ENCODE results near the gene SPATA22.
"Not testable (repeated sequence)": the region's sequence is repeated elsewhere in the genome, so short reads cannot be mapped to it uniquely, and the experiment has no call there.

The SPATA22 gene

DNA sequence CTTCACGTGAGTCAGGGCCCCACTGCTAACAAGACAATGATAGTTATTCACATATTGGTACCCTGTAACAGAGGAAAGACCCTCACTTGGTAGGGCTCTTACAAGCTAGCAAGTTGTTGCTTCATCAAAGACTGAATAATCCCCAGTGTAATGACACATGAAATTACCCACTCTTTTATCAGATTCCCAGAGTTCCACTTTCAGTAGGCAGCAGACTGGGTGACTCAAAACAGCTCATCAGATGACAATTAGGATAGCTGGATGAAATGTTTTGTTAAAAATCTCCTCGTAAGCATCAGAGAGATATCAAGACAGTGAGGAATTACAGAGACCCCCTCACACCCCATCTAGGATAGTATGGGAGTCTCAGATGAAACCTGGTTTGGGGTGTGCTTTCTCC lies 31.2 kb downstream of the SPATA22 start:
- TF ChIP-seq, protein P1, sequence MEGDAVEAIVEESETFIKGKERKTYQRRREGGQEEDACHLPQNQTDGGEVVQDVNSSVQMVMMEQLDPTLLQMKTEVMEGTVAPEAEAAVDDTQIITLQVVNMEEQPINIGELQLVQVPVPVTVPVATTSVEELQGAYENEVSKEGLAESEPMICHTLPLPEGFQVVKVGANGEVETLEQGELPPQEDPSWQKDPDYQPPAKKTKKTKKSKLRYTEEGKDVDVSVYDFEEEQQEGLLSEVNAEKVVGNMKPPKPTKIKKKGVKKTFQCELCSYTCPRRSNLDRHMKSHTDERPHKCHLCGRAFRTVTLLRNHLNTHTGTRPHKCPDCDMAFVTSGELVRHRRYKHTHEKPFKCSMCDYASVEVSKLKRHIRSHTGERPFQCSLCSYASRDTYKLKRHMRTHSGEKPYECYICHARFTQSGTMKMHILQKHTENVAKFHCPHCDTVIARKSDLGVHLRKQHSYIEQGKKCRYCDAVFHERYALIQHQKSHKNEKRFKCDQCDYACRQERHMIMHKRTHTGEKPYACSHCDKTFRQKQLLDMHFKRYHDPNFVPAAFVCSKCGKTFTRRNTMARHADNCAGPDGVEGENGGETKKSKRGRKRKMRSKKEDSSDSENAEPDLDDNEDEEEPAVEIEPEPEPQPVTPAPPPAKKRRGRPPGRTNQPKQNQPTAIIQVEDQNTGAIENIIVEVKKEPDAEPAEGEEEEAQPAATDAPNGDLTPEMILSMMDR (IDR thresholded peaks at IDR 0.05; ENCODE audit: control extremely low read depth, extremely low read depth, low read depth, missing control alignments), result no peak
- DNase-seq (ENCODE audit: extremely low spot score), result no peak
- POLR2A ChIA-PET, result no interaction called here
- CTCF ChIA-PET, result no interaction called here

DNA sequence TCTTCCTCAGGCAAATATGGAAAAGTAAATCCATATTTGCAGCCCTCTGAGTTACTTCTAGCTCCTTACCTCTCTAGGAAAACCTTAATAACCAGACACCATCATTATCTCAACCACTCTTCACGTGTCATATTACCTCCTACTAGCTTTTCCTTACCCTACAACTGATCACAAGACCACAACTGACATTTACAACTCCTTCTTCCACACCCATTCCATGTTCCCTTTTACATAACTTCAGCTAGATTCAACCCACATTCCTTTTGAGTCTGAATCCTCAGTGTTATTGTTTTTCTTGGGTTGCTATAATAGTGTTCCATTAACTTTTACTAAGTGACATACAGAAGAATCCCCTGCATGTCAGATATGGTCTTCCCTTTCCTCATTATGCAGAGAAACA lies 33.3 kb downstream of the SPATA22 start:
- TF ChIP-seq, protein P1 (IDR thresholded peaks at IDR 0.05; ENCODE audit: control extremely low read depth, extremely low read depth, low read depth, missing control alignments), result no peak
- ChIA-PET CTCF (no interaction called here), POLR2A (no interaction called here)
- DNase-seq (ENCODE audit: extremely low spot score), result no peak

DNA sequence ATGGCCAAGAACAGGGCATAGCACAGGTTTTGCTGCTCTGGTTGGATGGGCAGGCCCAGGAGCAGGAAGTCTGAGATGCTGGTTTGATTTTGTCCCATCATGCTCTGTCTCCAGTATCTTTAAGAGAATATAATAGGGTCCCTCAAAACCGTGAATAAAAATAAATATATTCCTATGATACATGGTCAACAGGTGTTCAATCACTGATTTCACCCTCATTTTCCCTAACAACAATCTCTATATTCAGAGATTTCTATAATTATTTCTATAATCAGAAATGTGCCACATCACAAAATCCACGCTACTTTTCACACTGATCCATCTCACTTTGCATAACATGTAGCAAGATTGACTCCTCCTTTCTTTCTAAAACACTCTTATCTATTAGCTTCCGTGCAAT lies 37.9 kb downstream of the SPATA22 start, which contains the start of gene OR1E2:
TSS of gene OR1E2 (minus strand) at position 101 of the 400 bp plus-strand sequence. CDS start at position 101, 0 bp downstream.
- DNase-seq (ENCODE audit: extremely low spot score), result no peak
- POLR2A ChIA-PET, result no interaction called here
- TF ChIP-seq, protein P1 (IDR thresholded peaks at IDR 0.05; ENCODE audit: control extremely low read depth, extremely low read depth, low read depth, missing control alignments), result no peak
- CTCF ChIA-PET, result no interaction called here

DNA sequence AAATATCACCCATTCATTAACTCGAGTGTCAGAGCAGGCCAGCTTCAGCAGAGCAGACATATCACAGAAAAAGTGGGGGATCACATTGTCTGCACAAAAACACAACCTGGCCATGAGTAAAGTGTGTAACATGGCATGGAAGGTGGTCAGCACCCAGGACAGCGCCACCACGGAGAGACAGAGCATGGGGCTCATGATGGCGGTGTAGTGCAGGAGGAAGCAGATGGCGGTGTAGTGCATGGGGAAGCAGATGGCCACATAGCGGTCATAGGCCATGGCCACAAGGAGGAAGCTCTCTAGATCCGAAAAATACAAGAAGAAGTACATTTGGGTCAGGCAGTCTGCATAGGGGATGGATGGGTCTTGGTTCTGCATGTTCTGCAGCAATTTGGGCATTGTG lies 38.4 kb downstream of the SPATA22 start:
- CTCF ChIA-PET; POLR2A ChIA-PET; DNase-seq (ENCODE audit: extremely low spot score): not testable (repeated sequence)

DNA sequence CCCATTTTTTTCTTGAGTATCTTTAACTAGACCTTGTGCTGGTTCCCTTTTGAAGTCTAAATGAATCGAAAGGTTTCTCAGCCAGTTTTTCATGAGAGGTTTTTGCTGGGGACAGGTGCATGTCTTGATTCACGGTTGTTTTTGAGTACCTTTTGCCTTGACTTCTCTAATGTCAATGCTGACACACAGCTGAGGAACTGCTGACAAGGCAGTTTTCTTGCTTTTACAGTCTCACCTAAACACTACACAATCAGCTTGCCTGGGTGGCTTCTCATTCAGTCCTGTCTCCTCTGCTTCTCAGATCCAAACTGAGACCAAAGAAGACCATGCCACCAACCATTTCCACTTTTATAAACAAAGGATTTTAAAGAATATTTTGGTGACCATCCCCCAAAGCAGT lies 53.4 kb downstream of the SPATA22 start:
- no peak for DNase-seq (ENCODE audit: extremely low spot score)

DNA sequence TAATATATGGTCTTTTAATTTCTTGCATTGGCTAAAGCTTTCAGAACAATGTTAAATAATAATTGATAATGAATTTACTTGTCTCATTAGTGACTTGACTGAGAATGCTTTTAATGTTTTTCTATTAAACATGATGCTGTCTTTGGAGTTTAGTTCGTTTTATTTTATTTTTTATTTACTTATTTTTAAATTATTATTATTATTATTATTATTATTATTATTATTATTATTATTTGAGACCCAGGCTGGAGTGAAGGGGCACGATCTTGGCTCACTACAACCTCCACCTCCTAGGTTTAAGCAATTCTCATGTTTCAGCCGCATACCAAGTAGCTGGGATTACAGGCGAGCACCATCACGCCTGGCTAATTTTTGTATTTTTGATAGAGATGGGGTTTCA lies 56.0 kb downstream of the SPATA22 start:
- ChIA-PET POLR2A (no interaction called here), CTCF (no interaction called here)
- TF ChIP-seq, protein P1 (IDR thresholded peaks at IDR 0.05; ENCODE audit: control extremely low read depth, extremely low read depth, low read depth, missing control alignments), result no peak
- DNase-seq (ENCODE audit: extremely low spot score), result no peak

More for the DNA sequence above, 53.4 kb downstream of the SPATA22 start:
- ChIA-PET POLR2A (no interaction called here), CTCF (no interaction called here)
- TF ChIP-seq, protein P1 (IDR thresholded peaks at IDR 0.05; ENCODE audit: control extremely low read depth, extremely low read depth, low read depth, missing control alignments), result no peak

DNA sequence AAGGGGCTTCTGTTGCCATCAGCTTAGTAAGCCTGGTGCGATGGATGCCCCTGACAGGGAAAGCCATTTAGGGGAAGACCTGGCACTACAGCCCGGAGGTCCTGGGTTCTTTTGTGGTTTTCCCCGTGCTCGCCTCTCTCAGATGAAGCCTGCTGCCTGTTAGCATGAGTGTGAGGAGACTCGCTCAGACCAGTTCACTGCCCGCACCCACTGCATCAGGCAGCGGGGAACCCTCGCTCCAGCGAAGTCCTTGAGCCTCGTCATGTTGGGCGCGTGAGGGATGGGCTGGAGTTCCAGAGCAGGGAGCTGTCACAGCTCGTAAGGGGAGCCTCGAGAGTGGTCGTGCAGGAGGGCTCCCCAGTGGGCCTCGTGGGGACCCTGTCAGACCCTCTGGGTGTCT lies 59.4 kb downstream of the SPATA22 start:
- CTCF ChIA-PET, POLR2A ChIA-PET: not testable (repeated sequence)

DNA sequence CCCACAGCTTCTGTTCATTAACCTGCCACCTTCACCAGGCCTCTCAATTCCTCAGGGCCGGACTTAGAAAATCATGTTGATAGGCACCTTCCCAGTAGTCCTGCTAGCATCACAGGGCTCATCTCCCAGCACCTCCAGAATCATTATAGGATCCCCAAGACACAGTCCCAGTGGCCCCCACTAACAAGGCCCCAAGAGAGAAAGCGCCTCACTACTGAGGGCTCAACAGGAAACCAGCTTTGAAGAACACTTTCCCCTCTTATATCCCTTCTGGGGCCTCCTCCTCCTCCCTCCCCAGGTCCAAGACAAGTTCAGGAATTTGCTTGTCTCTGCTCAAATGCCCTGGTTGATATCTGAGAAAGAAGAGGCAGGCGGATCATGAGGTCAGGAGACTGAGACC lies 60.5 kb downstream of the SPATA22 start, which contains the start of gene OR3A3:
TSS of gene OR3A3 (plus strand) at position 301 of the 400 bp plus-strand sequence.
- no peak for DNase-seq (ENCODE audit: extremely low spot score)
- POLR2A ChIA-PET, result no interaction called here
- TF ChIP-seq, protein P1 (IDR thresholded peaks at IDR 0.05; ENCODE audit: control extremely low read depth, extremely low read depth, low read depth, missing control alignments), result no peak
- CTCF ChIA-PET, result no interaction called here

More for the DNA sequence above, 59.4 kb downstream of the SPATA22 start:
- not testable (repeated sequence) for DNase-seq (ENCODE audit: extremely low spot score)

DNA sequence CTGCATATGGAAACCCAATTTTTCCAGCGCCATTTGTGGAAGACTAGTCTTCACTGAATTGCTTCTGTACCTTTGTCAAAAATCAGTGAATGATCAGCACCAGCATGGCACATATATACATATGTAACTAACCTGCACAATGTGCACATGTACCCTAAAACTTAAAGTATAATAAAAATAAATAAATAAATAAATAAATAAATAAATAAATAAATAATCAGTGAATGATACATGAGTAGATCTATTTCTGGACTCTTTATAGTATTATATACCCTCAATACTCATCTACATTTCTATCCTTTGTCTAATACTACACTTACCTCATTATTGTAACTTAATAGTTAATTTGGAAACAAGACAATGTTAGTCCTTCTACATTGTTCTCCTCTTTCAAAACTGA lies 67.8 kb downstream of the SPATA22 start:
- POLR2A ChIA-PET; CTCF ChIA-PET; DNase-seq (ENCODE audit: extremely low spot score): not testable (repeated sequence)

Measured in GM10248 (cell line).